HEK293 (cell line): ENCODE data around the gene GSG1.

Source experiments
- GLIS1 ChIP-seq: fragments of 450-650 bp; formaldehyde crosslinking; IDR thresholded peaks from 2 replicates; pipeline ENCODE4 v1.5.1; 2016; ENCODE audit warnings: missing biosample characterization, missing genetic modification characterization
- PBX3 ChIP-seq: sonication (generic); formaldehyde crosslinking; IDR thresholded peaks from 2 replicates; pipeline ENCODE4 v1.8.1; 2022; ENCODE audit warnings: mild to moderate bottlenecking, moderate library complexity, missing genetic modification reagents
- SCRT2 ChIP-seq: fragments of 450-650 bp; formaldehyde crosslinking; IDR thresholded peaks from 2 replicates; pipeline ENCODE4 v1.5.1; 2016; ENCODE audit warnings: missing biosample characterization, missing genetic modification characterization
- ZNF292 ChIP-seq: fragments of 450-650 bp; formaldehyde crosslinking; IDR thresholded peaks from 2 replicates; pipeline ENCODE4 v1.5.1; 2016; ENCODE audit warnings: low read depth, missing biosample characterization, missing genetic modification characterization, borderline replicate concordance
- ZNF341 ChIP-seq: fragments of 450-650 bp; formaldehyde crosslinking; IDR thresholded peaks from 2 replicates; pipeline ENCODE4; 2016; ENCODE audit warnings: low read depth, missing biosample characterization, missing genetic modification characterization
- ZNF624 ChIP-seq: fragments of 450-650 bp; formaldehyde crosslinking; IDR thresholded peaks from 2 replicates; pipeline ENCODE4 v1.5.1; 2017; ENCODE audit warnings: missing biosample characterization, missing genetic modification characterization
- TF ChIP-seq, protein P1 (sequence below): fragments of 450-650 bp; formaldehyde crosslinking; IDR thresholded peaks from 2 replicates; pipeline ENCODE4 v1.5.1; 2016; ENCODE audit warnings: missing biosample characterization, missing genetic modification characterization

DNA sequence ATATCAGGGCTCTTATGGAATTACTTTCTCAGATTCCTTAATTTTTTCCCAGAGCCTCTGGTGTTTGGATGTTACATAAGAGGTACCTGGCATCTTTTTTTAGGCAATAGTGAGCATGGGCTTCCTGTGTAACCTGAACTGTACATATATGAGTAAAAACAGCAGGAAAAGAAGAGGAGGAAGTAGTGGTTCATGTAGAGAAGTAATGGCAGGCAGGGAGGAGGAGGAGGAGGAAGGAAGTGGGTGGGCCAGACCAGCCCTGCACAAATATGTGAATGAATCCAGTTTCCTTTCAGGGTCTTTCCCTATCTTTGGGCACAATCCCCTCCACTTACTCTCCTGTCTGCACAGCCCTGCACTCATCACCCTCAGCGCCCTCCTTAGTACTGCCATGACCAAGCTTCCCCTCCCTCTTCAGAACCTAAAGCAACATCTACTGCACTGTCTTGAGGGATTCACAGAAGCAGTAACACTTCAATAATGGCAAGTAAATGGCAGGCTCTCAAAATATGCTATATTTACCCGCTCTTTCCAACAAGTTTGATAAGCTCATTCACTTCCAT lies 40.9 kb upstream of the GSG1 start:
- TF ChIP-seq, protein P1, sequence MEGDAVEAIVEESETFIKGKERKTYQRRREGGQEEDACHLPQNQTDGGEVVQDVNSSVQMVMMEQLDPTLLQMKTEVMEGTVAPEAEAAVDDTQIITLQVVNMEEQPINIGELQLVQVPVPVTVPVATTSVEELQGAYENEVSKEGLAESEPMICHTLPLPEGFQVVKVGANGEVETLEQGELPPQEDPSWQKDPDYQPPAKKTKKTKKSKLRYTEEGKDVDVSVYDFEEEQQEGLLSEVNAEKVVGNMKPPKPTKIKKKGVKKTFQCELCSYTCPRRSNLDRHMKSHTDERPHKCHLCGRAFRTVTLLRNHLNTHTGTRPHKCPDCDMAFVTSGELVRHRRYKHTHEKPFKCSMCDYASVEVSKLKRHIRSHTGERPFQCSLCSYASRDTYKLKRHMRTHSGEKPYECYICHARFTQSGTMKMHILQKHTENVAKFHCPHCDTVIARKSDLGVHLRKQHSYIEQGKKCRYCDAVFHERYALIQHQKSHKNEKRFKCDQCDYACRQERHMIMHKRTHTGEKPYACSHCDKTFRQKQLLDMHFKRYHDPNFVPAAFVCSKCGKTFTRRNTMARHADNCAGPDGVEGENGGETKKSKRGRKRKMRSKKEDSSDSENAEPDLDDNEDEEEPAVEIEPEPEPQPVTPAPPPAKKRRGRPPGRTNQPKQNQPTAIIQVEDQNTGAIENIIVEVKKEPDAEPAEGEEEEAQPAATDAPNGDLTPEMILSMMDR (tag by site-specific recombination) = no peak
- TF ChIP-seq GLIS1 (no peak), PBX3 (CRISPR knock-in tag) (no peak), SCRT2 (tag by site-specific recombination) (no peak), ZNF624 (tag by site-specific recombination) (no peak), ZNF292 (tag by site-specific recombination) (no peak), ZNF341 (tag by site-specific recombination) (no peak)
